Muscle of arm (tissue), 12 donors: ENCODE data around the gene OSBPL2. TPM values are rescaled to one million over a fixed set of nuclear protein-coding genes. Genes with fewer than 3 reads are reported as not detected.

Source experiments
- DNase-seq: peaks from one replicate; pipeline ENCODE4 v3.0.0-alpha.2; 2013
- polyA plus RNA-seq, 12 donors: library from polyadenylated mRNA; unstranded; fragments of 120-200 nt; gene quantifications; one replicate each; pipeline ENCODE4 v1.2.1, GENCODE V29; 2013; ENCODE audit not compliant: insufficient read length in 12 of 12

The OSBPL2 gene
- polyA plus RNA-seq, 12 donors = 24.1 to 43.3 (median 30.6) TPM; not detected in 1

- no peak for DNase-seq
These were observed 34.8 kb upstream of the OSBPL2 start for GRCh38 chr20:62203378-62204030.

GRCh38 chr20:62205618-62206387 is 32.5 kb upstream of the OSBPL2 start:
- no peak for DNase-seq

DNA sequence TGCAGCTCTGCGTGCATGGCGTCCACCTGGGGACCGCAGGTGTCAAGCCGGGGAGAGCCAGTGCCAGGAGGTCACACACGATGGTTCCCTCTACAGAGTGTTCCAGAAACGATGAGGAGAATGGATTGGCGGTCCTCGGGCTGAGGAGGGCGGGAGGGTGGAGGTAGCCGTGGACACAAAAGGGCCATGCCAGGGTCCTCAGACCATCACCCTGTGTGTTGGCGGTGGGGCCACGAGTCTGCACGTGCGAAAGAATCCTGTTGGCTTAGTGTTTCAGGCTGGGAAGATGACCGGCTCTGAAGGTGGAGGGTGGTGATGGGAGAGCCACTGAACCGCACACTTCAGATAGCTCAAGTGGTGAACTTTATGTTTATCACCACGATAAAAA is 31.9 kb upstream of the OSBPL2 start:
- DNase-seq = no peak

DNA sequence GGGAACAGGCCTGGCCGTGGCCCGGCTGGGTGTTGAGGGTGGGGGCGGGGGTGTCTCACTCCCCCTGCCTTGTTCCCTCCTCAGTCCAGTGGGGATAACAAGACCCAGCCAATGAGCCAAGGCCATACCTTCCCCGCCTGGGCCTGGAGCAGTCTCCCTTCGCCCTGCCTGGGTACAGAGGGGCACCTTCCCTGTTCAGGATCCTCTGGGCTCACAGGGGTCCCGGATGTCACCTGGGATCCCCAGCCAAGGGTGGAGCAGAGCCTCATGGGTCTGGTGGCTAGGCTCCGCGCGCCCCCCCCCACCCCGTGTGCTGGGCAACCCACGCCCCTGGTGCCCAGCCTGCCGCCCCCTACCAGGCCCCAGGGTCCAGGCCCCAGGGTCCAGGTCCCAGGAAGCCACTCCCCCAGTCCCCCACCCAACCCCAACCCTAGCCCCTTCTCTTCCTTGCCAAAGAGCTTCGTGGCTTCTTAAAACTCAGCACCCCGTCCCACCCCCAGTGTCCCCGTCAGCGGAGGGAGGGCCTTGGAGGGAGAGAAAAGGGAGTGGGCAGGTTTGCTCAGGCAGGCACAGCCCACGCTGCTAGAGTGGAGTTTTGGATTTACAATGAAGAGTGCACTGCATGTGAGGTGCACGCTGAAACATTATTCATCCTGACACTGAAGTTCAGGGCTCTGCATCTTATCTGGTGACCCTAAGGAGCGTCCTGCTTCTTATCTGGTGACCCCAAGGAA is 30.1 kb upstream of the OSBPL2 start:
- no peak for DNase-seq

DNA sequence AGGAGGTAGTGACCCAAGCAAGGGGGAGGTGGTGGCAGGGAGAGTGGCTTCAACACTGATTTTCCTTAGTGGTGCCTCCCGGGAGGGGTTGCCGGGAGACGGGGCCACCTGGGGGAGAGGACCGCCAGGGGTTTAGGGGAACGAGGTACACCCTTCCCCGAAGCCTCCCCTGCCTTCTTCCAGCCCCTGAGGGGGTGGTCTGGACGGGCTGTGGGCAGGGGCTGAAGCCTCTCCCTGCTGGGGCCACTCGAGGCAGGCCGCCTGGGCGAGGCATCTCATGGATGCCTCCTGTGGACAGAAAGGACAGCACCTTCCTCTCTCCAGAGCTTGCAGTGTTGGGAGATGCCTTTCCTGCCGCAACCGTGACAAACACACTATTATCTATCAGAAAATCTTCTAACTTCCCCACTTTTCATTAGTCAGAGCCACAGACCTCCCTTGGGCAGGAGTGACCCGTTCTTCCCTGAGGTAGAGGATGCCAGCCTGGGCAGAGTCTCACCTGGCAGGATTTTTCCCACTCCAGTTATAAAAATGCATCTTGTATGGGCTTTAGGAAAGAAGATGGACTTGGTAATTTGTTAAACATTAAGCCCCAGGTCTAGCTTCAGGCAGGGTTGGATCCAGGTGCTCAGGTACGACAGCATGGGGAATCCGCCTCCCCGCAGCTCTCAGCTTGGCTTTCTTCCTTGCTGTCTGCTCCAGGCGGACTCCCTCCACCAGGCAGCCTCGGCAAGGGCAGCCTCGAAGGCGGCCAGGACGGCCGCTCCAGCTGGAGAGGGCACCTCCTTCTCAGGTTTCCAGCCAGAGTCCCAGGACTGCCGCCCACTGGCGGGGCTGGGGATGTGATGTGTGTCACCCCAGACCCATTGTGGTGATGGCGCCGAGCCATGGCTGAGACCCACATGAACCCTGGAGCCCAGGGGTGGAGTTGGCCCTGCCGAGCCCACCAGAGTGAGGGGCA is 29.2 kb upstream of the OSBPL2 start:
- DNase-seq = no peak

DNA sequence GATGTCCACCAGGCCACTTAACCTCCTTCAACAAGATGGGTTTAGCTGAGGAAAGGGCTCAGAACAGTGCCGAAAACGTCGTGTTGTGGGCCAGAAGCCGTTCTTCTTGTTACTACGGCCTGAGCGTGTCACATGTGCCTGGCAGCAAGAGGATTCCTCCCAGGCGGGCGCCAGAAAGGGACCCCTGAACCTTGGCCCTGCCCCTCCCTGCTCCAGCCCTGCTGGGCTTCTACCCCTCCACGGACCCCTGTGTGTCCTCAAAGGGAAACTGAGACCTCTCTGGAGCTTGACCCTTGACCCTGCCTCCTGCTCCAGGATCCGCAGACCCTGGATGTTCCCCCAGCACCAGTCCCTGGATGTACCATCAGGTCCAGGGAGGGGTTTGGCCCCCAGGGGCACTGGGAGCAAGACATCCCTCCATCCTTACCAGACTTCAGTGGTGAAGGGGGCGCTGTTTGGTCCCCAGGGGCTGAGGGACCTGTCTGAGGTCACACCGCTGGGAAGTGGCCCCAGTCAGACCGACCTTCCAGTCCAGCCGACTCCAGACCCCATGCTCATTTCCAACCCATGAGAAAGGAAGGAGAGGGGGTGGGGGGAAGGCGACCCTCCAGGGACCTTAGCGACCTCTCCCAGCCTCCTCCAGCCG is 28.3 kb upstream of the OSBPL2 start:
- DNase-seq = no peak

DNA sequence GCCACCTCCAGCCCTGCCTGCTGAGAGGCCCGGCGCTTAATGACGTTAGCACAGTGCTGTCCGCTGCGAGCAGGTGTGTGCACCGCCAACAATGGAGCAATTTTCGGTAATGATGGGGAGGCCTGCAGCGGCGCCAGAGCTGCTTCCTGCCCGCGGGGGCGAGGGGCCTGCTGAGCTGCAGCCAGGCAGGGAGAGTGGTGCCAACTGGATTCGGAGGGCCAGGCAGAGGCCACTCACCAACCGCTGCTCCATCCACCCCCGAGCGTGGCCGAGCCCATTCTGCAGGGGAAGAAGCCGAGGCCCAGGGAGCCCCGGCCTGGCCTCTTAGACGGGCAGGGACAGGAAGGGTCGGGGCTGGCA is 27.8 kb upstream of the OSBPL2 start:
- no peak for DNase-seq

DNA sequence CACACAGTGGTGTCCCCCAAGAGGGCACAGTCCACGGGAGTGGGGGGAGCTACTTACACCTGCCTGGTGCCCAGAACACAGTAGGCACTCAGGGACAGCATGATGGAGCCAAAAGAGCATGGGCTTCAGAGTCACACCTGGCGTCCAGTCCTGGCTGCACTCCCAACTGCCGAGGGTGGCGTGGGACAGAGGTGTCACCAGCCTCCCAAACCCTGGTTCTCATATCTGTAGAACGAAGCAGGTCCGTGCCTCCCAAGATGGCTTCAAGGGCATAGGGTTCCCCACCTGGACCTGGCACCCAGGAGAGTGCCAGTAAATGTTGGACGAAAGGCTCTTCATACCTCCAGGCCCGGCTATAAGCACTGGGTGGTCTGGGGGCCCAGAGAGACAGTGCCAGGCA is 27.1 kb upstream of the OSBPL2 start:
- DNase-seq = no peak

GRCh38 chr20:62211769-62212288 is 26.5 kb upstream of the OSBPL2 start:
- DNase-seq = no peak

- no peak for DNase-seq
These were observed 26.0 kb upstream of the OSBPL2 start for GRCh38 chr20:62212299-62212698.

DNA sequence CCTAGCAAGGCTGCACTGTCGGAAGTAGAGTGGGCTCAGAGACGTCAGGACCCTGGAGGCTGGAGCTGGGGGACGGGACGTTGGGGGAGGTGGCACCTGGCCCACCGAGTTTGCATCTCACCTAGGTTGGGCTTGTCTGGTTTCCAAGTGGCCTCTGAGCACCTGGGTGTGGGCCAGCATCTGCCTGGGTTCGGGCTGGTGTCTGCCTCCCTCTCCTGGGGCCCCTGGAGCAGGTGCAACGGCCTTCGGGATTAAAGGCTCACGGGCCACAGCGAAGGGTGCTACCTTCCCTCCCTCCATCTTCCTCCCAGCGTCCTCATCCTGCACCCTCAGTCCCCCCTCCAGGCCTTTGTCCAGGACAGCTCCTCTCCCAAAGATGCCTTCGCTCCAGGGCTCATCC is 24.3 kb upstream of the OSBPL2 start:
- no peak for DNase-seq

GRCh38 chr20:62215020-62215990 is 23.0 kb upstream of the OSBPL2 start:
- DNase-seq = no peak

GRCh38 chr20:62215991-62216635 is 22.2 kb upstream of the OSBPL2 start:
- no peak for DNase-seq

DNA sequence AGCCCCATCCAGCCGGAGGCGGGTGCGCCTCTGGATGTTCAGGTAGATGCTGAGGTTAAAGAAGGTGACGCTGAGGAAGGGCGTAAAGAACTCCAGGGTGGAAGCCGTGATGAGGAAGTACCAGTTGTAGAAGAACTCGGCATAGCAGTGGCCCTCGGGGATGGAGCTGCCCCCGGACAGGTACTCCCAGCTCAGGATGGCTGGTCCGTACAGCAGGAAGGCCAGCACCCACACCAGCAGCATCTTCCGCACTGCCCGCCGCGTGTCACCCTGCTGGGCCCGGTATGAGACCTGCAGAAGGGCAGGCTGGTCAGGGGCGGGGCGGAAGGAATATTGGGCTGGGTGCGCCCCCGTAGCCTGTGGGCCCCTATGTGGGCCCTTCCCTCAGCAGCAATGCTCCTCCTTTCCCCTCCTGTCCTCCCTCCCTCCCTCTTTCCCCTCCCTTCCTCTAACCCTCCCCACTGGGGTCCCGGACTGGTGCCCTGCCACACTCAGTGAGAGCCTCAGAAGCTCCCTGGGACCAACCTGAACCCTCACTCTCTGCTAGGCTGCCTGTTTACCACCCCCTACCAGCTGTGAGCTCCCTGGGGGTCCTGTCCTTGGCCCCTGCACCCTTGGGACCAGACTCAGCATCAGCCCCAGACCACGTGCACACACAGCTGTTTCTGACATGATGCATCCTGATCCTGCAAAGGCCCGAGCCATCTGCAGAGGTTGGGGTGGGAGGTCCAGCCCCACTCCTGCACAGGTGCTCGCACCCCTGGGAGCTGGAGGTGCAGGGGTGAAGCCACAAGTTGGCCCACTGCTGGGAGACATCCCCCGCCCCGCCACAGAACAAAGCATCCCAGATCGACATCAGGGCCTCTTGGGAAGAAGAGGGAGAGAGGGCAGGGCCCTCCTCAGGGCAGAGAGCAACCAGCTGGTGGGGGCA is 21.4 kb upstream of the OSBPL2 start:
- no peak for DNase-seq

DNA sequence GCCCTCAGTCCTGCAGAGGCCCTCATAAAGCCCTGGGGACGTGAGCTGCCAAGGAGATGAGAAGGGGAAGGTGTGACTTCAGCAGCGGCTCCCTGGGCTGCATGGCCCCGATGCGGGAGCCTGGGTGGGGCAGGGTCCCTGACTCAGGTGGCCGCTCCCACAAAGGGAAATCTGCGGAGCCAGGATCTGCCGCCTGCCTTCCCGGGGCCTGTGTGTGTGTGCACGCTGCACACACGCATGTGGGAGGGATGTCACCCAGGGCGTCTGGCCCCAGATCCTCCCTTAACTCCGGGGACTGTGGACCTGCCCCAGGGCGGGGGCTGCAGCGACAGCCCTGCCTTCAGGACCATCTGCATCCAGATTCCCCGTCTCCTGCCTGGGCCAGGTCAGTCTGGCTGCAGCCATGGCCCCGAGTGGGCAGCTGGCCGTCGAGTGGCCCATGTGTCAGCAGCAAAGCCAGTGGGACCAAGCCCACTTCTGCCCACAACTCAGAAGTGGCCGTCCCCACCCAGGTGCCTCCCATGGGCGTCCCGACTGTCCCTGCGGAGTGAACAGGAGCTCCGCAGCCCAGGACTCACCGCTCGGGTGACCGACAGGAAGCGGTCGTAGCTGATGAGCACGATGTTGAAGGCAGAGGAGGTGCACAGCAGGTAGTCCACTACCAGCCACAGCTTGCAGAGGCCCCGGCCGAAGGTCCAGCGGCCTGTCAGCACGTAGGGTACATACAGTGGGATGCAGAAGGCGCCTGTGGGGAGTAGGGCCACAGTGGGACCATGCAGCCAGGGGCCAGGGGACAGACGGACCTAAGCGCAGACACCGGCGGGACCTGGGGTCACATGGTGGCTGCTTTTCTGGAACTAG is 20.2 kb upstream of the OSBPL2 start:
- DNase-seq = no peak

DNA sequence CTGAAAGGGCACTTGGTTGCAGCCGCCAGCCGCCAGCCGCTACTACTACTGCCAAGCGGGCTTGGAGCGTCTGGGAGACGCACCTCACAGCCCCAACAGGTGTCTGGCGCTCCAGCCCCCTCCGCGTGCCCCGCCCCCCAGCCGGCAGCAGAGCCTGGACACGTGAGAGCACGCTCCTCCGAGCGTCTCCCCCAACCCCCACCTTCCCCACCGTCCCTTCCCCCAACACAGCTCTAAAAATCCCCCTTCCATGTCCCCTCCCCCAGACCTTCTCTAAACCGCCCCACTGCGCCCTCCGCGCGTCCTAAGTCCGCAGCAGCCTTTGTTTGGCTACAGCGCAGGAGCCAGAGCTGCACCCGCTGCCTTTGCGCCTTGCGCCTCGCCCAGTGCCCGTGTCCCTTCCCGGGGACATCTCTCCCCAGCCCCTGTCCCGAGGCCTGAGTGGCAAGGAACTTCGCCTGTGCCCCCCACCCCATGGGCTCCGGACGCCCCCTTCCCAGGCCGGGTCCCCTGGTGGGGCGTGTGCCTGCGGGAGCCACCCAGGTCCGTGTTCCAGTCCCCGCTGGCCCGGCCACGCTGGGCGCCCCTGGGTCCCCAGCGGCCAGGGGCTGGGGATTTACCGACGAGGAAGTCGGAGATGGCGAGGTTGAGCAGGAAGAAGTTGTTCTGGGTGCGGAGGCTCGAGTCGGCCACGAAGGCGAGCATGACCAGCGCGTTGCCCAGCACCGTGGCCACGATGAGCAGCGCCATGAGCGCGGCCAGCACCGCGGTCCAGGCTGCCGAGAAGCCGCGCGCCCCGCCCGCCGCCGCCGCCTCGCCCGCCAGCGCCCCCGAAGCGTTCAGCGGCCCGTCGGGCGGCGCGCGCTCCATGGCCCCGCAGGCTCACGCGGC is 19.0 kb upstream of the OSBPL2 start:
- no peak for DNase-seq
